GM15510 (cell line): ENCODE results near the gene TAGLN2.

Experiments used
- POLR2A ChIP-seq: IDR thresholded peaks from 3 replicates; pipeline ENCODE4 v1.6.1; 2011; ENCODE audit warnings: borderline replicate concordance; ENCODE audit not compliant: insufficient read length; ENCODE audit errors: extremely low read depth

The TAGLN2 gene

DNA sequence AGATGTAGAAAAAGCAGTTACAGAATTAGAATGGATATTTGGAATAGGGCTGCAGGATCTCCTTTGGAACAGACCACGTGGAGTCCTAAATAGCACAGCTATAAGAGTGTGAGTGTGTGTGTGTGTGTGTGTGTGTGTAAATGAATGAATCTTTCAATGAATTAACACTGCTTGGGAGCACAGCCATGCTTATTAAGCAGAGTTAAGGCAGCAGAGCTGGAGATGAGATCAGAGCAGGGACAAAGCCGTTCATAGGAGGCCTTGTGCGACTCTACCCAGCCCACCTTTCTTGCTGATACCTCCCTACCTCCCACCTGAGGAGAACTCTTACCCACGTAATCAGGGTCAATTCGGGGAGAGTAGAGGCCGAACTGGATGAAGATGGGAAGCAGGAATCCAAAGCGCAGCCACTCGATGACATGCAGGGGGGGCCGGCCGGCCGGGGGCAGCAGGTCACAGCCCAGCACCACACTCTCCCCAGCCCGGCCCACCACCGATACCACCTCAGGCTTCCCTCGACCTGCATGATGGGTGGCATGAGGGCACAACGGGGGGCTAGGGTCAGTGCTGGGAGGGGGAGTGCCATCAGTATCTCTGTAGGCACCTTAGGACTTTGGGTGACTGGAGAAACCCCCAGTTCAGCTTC lies 17.4 kb upstream of the TAGLN2 start:
- TF ChIP-seq POLR2A = no peak

DNA sequence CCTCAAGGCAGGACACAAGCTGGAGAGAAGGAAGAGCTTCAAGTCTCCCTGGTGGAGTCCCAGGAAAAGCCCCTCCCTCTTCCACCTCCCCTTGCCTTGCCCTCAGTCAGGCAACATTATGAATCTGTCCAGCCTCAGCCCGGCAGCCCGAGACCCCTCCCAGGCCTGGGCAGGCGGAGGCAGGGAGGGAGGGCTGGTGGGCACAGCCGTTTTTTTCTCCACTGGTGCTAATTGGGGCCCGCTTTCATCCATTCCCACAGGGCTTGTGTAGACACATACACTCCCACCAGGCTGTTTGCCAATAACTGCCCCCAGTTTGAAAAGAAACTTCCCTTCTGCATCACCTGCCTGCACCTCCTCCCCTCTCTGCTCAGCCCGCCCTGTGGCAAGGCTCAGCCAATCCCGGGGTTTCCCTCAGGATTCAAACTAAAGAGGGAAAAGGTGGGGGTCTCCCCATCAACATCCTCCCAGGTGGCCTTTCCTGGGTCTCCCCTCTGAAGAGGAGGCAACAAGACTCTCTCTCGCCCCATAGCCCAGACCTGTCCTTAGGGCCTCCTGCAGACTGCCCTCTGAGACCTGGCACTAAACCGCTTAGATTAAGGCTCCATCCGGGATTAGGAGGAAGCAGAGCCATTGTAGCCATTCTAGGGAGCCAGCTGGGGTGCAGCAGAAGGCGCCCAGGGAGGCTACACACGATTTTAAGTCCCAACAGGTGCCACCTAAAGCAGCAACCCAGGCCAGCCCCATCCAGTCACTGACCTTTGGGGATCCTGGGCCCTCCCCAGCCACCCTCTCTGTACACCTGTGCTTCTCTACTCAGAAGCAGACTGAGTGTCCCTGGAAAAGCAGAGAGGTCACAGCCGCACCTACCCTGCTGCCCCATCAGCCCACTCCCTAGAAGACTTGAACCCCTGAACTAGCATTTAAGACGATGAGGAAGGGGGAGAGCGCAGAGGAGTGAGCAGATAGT lies 16.6 kb upstream of the TAGLN2 start:
- no peak for TF ChIP-seq POLR2A

DNA sequence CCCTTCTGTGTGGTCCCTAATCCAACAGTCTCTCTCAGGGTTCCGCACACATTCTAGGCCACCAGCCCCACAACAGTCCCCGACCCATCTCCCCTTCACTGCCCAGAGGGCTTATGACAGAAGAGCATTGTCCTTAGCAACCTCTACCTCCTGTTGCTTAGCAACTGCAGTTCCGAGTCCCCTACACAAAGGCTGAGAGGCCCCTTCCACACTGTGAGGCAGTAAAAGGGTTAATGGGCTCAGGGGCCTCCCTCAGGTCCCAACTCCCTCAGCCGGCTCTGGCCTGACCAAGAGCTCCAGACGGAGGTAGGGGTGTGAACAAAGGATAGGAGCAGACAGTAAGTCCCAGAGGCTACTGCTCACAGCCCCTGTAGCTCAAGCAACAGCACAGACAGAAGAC lies 15.8 kb upstream of the TAGLN2 start:
- no peak for TF ChIP-seq POLR2A

DNA sequence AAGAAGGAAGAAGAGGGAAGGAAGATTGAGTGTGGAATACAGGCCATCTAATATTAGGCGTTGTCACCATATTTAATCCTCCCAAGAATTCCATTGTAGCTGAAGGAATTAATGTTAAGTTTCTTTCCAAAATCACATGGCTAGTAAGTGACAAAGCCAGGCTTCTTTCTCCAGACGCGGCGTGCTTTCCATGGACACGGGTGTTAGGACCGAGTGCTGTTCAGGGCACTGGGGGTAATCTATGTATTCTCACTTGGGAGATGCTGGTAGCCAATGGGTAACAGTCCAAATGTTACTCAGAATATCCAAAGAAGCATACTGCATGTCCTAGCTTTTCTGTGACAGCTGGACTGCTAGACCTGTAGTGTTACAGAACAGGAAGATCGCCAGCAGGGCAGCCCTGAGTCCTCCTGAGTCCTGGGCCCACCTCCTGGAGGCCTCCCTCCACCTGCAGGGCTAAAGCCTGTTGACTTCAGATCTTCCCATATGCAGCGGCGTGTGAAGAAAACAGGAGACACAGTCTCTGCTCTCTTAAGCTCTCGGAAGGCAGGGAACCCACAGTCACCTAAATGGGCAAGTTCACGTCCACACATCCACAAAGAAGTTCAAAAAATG lies 14.8 kb upstream of the TAGLN2 start:
- no peak for TF ChIP-seq POLR2A

DNA sequence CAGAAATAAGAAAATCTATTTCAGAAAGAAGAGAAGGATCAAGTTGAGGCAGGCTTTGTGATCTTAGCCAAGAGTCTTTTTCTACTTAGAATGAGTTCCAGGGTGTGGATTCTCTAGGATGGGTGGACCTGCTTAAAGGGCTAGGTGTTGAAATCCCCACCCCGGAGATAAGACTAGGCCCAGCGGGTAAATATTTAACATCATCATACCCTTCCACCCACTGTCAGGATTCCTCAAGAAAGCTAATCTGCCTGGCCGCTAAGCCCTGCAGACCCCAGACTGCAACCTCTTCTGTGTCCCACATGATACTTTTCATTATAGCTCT lies 14.3 kb upstream of the TAGLN2 start:
- no peak for TF ChIP-seq POLR2A

DNA sequence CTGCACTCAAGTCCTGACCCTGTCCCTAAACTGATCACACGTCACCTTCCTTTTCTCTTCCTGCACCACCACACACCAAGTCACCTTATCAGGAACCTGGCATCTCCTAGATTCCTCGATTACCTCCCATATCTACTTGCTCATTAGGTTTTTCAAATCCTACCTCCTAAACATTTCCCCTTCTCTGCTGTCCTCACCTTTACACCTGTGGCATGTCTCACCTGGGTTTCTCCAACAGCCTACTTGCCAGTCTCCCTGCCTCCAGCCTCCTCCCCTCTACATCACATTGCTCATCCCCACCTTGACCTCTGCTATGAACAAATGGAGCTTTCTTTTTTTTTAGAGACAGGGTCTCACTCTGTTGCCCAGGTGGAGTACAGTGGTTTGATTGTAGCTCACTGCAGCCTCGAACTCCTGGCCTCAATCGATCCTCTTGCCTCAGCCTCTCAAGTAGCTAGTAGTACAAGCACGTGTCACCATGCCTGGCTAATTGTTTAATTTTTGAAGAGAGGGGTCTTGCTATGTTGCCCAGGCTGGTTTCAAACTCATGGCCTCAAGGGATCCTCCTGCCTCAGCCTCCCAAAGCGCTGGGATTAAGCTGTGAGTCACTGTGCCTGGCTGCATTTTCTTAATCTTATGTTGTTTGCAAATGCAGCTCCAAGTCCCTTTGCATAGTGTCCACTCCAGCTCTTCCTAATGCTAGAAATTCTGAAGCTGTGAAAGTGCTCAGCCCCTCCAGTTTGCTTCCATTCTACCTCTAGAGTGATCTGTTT lies 13.8 kb upstream of the TAGLN2 start:
- no peak for TF ChIP-seq POLR2A

DNA sequence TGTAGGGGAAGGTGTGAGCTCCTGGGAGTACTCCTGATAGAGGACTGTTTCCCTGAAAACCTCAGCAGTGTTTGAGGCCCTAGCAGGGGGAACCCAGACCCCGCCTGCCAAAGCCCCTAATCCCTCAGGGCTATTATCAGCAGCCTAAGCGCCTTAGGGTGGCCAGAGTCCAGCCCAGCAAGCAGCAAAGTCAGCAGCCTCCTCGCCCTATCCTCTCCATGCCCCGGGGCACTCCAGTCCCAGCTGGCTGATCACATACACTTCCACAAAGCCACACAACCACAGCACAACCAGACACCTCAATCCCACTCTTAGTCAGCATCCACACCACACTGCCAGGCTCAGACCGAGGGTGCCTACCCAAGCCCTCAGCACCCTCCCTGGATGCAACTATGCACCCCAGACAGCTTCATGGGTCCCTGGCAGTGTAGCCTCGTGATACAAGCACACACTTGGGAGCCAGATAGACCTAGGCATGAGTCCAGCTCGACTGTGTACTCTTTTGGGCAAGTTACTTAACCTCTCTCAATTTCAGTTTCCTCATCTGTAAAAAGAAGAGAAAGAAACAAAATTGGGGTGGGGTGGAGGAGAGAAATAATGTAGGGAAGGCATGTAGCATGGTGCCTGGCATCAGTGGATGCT lies 13.0 kb upstream of the TAGLN2 start:
- TF ChIP-seq POLR2A = no peak

DNA sequence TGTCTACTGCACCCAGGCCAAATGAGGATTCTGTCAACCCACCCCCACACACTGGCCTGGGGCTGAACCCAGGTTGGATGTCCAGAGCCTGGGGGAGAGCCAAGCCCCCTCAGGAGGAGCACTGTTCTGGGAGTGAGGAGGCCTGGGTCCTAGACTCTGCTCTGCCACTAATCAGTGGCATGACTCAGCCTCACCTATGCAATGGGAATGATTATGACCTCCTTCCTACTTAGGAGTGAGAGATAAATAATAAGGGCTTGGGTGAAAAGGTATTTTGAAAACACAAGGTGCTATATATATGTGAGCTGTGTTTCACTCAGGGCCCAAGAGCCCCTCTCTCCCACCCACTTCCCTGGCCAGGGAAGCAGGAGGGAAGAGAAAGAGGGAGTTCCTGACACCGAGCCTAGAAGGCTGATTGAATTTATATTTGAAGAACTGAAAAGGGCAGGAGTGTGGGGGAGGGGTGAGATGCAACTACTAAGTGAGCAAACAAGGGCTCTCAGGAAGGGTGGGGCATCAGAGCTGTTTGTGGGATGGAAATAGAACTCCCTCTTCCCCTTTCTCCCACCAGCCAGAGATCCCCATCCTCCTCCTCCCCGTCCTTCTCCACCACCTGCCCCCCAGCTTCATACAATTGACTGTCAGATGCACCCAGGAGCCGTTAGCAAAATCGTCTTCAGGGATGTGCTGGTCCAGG lies 11.9 kb upstream of the TAGLN2 start:
- no peak for TF ChIP-seq POLR2A

DNA sequence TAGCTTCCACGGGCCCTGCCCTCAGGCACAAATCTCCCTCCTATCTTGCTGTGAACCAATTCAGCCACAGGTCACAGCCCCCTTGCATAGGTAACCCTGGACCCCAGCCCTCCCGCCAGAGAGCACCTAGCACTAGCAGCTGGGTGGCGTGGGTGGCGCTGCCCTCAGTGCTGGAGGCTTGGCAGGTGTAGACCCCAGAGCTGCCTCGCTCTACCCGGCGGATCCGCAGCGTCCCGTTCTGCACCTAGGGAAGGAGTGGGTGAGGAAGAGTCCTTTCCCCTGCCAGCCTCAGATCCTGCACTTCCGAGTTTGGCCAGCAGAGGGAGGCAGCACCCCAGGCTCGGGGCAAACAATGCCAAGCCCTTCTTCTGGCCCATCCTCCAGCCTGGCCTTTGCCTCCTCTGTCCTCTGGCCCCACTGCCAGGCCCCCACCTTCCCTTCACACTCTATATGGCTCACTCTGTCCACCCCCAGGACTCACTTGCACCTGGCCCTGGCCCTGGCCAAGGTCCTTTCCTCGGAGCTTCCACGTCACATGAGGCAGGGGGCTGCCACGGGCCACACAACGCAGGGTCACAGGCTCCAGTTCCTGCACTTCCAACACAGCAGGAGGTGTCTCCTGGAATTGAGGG lies 11.1 kb upstream of the TAGLN2 start:
- no peak for TF ChIP-seq POLR2A

DNA sequence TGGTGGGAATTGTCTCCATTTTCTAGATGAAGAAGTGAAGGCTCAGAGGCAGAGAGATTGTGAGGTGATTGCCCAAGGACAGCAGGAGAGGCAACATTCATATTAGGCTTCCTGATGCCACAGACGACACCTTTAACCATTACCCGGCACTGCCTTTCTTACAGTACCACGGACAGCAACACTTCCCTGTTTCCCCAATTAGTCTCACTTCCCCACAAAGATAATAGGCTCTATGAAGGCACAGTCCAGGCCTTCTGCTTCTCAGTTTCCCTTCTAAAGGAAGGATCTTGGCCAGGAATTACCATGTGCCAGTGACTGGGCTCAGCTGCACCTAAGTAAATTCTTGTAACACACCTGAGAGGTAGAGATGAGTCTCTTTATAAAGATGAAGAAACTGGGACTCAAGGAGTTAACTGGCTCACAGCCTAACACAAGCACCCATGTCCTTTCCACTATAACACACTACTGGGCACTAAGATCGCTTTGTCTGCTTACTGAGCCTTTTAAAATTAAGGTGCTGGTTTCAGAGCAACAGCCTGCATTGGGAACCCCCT lies 10.5 kb upstream of the TAGLN2 start:
- no peak for TF ChIP-seq POLR2A

DNA sequence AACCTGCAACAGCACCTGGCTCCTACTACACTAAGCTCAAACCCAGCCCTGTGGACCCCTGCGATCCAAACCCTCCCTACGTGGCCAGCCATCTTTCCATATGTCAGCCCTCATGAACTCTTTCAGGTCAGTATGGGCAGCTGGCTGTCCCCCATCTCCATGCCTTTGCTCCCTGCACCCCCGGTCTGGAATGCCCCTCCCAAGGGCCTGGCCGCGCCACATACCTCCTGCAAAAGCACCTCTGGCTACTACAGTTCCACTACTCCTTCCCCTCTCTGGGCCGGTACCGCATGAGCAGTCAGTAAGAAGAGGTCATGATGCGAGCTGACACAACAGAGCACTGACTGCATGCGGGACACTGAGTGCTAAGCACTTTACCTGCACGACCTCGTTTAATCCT lies 10.0 kb upstream of the TAGLN2 start:
- no peak for TF ChIP-seq POLR2A

DNA sequence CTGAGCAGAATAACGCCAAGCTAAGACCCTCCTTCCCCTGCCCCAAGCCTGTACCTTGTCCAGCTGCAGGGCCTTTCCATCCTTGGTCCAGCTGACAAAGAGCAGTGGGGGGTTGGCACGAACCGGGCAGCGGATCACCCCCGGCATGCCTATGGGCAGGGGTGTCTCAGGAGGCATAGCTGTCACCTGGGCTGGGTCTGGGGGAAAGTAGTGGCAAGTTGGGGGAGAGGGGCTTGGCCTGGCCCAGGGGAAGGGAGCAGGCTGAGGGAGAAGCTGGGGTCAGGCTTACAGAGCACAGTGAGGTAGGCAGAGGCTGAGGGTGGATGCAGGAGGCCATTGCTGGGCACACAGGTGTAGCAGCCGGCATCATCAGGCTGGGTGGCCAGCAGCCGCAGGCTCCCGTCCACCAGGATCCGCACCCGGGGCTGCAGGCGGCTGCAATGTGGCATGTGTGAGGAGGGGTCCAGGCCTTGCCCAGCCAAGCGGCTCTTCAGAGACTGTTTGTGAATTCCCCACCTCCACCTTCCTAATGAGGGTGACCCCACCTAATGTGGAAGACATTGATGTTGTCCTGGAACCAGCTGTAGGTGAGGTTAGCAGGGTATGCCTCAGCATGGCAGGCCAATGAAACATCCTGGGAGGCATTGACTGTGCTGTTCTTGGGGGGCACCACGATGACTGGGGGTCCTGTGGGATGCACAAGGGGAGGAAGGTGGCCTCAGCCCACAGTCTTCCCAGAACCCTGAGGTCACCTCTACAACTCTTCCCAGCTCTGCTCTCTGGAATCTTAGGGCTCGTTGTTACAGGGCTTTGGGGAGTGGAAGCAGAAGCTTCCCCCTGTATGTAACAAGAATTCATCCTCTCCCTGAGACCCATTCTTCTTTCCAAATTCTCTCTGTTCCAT lies 9.1 kb upstream of the TAGLN2 start:
- TF ChIP-seq POLR2A = no peak
